HG02623 (cell line): ENCODE data around the gene CTNNBL1.

Experiments used
- ATAC-seq: cut with Tn5 transposase; IDR thresholded peaks from one replicate; pipeline ENCODE4 v1.9.1; 2021; ENCODE audit warnings: moderate library complexity; ENCODE audit not compliant: unreplicated experiment

CTNNBL1 gene

DNA sequence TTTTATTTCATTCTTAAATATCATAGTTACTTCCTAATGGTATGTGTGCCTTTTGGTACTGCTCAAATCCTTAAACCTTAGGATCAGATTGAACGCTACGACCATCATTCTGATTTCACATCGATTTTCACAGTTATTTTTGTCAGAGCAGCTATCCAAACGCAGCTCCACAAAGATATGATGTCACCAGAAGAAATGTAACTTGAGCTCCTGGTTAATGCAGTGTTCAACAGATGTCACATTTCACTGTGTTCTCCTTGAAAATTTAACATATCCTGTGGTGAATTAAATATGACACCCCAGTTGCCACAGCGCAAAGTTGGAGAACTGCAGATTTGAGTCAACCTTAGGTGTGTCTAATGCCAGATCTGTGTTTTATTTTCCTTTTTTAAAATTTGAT, 81.4 kb downstream of the CTNNBL1 start:
- ATAC-seq: no peak

DNA sequence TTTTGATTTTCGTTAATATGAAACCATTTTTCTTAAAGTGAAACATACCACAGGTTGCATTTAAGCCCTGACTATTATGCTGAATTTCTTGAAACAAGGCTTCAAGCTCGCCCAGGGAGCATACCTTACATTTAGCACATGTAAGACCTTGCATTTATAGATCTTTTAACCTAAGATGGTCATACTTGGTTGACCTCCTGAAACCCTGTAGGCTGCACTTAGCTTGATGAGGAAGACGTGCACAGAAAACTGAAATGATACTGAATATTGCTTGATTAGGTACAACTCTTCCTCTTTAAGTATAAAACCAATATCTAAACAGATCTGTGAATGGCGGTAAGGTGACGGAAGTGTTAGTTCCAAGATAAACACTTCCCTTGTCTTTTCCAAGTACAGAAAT, 82.2 kb downstream of the CTNNBL1 start:
- no peak for ATAC-seq

DNA sequence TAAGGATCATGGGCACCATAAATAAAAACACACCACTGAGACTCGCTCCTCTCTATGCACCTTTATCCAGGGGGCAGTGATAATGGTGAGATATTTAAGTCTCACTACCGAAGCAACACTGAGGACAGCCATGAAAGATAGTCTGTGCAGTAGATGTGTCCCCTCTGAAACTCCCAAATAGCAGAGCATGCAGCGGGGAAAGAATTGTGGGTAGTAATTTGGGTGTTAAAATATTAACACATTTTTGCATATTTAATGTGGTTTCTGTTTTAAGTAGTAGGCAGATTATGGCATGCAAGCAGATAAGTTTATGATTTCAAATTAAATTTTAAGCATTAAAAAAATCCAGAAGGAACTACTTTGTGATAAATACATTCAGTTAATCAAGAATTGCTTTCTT, 82.7 kb downstream of the CTNNBL1 start:
- ATAC-seq: no peak

DNA sequence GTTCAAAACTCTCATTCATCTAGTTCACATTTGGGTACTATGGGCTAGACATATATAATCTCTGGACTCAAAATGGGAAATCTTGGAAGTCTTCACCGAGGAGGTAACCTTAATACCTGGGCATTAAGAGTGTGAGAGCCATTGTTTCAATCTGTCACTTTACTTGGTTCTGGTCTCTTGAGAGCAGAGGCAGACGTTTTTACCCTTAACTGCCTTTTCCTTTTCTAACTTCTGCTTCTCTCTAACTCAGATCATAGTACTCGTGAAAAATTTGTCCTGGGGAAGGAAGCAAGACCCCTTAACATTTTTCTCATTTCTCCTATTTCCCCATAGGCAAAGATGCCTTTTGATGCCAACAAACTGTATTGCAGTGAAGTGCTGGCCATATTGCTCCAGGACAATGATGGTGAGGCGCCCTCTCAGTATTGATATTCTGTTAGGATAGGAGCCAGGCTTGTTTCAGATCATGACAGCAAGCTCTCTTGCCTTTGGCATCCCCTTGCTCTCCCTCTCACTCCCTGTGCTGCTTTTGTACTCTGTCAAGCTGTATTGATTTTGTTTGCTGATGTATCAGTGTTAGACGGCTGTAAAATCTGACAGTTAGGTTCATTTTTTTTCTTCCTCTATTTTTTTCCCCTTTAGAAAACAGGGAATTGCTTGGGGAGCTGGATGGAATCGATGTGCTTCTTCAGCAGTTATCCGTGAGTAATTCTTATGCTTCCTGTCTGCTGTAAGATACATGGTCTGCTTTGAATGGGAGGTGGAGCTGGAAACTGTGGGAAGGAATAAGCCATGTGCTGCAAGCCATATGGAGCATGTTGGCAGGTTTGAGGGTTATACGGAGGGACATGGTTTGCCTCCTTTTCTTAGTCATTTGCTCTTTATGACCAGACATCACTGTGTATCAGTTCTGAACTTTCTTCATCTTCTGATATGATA, 83.5 kb downstream of the CTNNBL1 start:
- no peak for ATAC-seq

DNA sequence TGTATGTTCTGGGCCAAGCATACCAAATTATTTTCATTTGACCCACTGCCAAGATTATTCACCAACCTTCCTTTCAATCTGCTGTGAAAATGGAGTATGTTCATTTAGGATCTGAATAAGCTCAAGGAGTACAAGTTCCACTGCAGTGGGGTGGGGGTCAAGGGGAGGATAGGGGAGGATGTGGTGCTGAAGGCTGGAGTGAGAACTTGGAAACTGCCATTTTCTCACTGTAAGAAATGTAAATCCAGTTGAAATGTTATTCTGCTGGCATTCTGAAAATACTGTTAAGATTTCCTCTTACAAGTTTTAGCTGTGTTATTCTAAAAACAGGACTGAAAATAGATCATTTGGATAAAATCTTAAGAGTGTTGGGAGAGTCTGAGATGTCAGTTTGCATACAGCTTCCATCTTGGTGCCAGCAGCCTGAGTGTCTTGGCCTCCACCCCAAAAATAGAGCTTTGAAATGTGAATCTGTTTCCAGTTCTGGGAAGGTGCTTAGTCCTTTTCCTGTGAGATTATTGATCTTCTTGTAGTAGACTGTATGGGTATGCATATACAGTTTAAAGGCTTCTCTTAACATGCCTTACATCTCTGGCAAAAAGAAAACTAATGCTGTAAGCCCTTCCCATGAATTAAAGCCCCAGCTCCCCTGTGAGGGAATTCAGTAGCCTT, 84.3 kb downstream of the CTNNBL1 start:
- no peak for ATAC-seq

DNA sequence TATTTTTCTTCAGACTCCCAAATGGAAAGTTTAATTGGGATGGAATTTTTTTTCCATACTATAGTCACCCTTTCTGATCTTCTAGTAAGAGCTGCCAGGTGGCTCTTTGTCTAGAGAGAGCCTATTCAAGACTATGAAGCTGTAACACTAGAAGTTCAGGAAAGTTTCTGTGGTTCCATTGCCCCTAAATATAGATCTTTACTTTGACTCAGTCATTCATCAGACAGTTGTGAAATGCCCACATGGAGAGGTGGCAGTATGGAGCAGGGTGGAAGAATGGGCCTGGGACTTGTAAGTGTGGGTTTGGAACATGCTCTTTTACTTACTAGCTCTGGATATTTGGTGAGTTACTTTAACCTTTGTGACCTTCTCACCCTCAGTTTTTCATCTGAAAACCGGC, 87.8 kb downstream of the CTNNBL1 start:
- ATAC-seq: no peak

DNA sequence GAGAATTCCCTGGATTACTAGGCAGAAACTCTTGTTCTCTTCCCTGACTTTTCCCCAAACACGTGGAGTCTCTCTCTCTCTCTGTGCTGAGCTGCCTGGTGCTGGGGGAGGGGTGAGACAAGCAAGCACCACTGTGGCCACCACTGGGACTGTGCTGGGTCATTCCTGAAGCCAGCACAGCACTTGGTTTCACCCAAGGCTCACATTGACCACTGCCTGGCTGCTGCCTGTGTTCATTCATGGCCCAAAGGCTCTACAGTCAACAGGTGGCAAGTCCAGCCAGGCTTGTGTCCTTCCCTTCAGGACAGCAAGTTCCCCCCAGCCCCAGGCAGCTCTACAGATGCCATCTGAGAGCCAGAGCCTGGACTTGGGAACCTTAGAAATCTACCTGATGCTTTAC, 92.2 kb downstream of the CTNNBL1 start:
- no peak for ATAC-seq

DNA sequence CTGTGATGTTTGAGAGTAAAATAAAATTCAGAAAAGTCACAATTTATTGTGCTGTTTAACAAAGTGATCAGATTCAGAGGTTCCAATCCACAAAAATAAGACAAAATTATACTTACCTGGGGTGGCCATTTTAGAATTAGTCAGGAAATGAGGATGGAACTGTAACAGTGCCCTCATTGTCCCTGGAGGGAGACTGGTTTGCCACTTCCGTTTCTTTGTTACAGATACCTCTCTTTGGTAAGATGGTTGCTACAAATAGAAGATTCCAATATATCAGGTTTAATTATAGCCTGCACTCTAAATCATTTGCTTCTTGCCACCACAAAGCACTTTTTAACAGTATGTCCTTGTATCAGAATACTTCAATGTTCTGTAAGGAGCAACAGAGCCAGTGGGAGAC, 95.6 kb downstream of the CTNNBL1 start:
- ATAC-seq: no peak

DNA sequence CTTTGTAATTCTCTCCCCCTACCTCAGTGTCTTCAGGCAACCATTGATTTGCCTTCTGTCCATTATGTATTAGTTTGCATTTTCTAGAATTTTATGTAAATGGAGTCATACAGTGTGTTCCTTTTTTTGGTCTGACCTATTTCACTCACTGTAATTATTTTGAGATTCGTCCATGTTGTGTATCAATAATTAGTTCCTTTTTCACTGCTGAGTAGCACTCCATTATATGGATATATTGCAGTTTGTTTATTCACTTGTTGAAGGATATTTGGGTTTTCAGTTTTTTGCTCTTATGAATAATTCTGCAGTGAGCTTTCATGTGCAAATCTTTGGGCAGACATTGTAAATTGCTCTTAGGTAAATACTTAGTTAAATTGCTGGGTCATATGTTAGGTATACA, 97.1 kb downstream of the CTNNBL1 start:
- ATAC-seq: no peak

DNA sequence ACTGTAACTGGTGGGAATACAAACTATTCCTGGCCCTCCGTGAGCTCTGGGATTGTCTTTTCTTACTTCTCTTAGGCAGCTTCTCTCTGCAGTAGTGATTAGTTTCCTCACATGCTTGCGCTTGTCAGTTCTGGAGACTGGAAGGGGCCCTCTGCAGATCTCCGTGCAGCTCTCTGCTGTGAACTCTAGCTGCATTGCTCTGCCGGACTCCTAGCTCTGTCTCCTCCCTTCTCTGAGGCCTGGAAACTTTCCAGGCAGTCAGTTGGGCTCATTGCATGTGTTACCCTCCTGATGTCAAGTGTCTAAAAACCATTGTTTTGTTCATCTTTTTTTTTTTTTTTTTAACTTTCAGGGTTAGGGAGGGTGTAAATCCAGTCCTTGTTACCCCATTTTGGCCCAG, 102.3 kb downstream of the CTNNBL1 start:
- no peak for ATAC-seq

DNA sequence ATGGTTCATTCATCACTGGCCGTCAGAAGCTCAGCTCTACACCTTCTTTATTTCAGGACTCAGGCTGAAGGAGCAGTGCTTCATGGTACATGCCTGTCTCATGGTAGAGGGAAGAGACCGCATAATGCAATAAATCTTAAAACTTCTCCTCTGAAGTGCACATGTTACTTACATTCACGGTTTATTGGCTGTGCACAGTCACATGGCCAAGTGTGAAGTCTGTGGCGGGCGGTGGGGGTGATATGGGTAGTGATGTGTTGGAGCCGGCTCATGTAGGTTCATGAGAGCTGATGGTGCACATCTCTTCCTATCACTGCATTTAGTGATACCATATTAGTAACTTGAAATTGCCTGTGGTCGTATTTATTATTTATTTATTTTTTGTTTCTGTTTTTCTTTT, 102.9 kb downstream of the CTNNBL1 start:
- no peak for ATAC-seq

DNA sequence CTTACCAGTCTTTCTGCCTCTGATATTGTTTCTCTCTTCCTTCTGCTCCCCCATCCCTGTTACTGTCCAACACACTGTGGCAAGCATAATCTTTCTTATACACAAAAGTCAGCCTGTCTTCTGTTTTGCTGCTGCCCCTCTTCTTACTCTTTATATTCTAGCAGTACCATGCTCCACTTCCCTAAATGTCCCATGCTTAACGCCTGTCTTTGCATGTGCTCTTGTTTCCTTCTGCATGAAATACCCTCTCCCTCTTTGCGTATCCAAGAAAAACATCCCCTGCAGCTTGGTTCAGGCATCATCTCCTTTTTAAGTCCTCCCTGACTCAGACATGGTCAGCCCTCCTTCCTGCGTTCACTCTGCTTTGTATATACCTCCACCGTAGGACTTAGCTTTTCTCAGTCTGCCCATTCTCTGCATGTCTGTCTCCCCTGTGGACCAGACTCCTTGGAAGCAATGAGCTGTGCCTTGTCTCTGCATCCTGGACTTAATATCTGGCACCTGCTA, 103.9 kb downstream of the CTNNBL1 start:
- no peak for ATAC-seq

DNA sequence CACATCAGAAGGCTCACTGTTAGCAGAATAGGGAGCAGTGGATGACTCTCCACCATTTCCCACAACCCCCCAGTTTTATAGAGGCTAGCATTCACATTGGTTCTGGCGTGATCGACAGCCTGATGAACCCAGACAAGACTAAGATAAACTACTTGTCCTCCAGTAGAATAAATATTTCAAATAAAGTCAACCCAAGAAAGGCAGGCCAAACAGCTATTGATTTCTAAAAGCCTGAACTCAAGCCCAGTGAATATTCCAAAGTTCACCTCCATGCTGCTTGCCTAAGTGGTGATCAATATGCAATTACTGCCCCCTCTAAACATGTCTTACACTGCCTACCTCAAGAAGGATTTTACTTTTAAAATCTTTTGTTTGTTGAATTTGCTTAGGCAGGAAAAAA, 104.5 kb downstream of the CTNNBL1 start:
- no peak for ATAC-seq

DNA sequence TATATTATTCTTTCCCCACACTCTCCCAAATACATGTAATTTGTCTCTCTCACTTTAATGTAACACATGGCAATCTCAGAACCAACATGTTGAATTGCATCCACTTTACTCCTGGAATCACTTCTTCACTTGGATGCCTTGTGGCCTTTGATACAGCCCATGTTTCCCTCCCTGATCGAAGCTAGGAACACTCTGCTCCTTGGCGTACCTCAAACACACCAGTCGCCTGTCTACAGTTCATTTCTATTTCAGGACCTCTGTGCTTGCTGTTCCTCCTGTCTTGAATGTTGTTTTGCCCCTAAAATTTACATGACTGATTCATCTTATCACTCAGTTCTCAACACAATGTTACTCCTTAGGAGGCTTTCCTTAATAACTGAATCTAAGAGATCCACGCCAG, 106.8 kb downstream of the CTNNBL1 start:
- ATAC-seq: no peak

DNA sequence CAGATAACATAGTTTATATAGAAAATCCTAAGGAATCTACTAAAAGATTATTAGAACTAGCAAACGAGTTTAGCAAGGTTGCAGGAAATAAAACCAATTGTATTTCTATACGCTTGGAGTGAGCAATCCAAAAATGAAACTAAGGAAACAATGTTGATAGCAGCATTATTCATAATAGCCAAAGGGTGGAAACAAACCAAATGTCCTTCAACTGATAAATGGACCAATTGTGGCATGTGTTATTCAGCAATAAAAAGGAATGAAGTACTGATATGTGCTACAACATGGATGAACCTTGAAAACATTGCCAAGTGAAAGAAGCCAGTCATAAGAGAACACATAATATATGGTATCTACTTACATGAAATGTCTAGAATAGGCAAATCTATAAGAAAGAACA, 108.1 kb downstream of the CTNNBL1 start:
- no peak for ATAC-seq

DNA sequence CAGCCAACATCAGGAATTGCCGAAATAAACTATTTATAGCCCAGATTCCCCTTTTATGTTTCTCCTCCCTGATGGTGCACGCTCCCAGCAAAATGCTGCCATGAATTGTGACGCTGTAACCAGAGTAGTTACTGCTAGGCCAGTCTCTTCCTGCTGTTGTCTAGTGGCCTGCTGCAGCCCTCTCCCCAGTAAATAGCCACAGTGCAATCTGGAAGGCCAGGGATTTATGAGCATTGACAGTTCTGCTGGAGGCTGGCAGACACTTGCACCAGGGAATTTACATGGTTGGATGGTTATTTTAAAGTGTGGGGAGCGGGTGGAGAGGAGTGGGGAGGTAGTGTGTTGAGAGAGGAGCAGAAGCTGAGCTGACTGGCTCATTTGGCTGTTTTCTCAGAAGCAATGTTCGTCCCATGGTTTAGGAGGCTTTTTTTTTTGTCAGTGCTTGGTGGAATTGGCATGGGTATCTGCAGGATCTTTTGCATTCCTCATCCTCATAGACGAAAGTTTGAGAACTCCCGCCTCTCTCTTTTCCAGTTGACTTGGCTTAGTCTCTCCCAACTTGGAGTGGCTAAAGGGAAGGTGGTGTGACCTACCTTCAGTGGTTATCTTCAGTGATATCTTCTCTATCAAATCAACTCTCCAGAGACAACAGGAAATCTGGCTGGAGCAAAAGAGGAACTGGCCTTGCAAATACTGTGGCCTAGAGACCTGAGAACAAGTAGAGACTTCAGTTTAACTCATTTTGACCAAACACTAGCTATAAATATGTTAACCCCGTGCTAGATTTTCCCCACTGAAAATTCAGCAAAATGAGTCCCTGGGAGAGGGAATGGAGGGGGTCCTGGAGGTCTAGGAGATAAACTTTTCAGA, 109.8 kb downstream of the CTNNBL1 start:
- no peak for ATAC-seq

DNA sequence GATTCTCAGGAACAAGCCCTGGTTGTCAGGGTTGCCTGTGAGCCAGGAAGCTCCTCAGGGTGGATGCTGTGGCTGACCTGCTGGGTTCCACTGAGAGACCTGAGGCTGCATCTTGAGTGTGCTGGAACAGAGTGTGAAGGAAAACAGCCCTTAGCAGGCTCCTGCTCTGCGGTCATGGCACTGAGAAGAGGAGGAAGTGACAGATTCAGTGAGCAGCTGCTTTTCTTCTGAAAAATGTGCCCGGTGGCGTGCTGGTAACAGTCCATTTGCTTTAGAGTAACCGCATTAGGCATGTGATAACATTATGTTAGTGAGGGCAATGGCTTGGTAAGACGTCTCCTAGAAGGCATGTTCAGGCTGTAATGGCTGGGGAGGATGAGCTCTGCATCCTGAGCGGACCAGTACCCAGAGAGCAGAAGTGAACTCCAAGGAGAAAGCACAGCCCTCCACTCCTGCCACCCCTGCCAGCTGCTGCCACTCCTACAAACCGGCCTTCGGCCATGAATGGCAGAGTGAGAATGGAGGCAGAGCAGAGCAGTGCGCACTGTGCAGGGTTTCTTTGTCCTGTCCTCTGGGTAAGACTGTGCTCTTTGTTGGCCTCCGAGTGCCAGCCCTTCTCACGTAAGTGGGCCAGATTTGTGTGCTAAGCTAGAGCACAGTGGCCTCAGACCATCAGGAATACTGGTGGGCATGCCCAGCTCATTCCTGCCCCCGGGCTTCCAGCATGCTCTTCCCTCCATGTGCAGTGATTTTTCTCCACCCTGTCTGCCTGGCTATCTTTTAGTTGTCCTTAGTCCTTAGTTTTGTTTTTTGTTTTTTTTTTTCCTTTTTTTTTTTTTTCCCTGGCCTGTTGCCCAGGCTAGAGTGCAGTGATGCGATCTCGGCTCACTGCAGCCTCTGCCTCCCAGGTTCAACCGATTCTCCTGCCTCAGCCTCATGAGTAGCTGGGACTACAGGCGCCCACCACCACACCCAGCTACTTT, 111.0 kb downstream of the CTNNBL1 start:
- no peak for ATAC-seq

DNA sequence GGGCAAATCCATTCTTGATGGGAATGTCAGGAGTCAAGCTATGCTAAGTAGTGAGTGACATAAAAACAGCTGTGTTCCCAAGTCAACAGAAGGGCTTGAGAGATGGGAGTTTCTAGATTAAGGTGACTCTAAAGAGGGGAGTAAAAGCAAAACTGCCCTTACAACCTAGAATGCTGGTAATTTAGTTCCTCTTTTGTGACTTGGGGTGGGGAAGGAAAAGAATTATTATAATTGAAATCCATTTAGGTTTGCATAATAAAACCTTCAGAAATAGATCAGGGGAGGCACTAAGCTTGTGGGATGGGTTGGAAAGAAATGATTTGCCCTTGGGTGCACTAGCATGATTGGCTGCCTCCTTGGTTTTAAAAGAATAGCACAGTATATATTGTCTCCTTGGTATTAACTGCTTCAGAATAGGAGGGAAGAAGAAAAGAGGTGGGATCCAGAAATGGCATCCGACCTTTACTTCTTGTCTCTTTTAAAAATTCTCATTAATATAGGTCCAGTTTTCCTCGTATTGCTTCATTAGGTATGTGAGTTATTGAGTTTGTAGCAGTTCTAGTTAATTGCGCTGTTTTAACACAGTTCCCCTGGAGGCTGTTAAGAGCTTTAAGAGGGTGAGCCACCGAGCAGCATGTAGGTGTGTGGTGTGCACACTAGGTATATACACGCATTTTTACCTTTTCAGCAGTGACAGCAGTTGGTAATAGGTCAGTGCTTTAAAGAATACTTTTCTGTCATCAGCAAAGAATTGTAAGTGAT, 113.8 kb downstream of the CTNNBL1 start:
- no peak for ATAC-seq
